Right forelimb (tissue), 1 donor: ENCODE data around the gene WFIKKN2.

Experiments
- DNase-seq: peaks from one replicate; pipeline ENCODE4 v3.0.0-alpha.2; 2018

WFIKKN2 gene

DNA sequence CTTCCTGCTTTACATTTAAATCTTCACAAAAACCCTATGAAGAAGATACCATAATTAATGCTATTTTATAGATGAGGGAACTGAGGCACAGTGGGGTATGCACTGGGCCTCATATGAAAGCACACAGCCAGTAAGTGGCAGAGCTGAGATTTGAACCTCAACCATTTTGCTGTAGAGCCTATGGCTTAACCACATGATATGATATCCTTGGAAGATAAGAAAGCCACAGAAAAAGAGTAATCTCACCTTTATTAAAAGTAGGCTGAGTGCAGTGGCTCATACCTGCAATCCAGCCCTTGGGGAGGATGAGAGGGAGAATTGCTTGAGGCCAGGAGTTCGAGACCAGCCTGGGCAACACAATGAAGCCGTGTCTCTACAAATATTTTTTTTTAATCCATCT is 45.8 kb downstream of the WFIKKN2 start:
- no peak for DNase-seq

DNA sequence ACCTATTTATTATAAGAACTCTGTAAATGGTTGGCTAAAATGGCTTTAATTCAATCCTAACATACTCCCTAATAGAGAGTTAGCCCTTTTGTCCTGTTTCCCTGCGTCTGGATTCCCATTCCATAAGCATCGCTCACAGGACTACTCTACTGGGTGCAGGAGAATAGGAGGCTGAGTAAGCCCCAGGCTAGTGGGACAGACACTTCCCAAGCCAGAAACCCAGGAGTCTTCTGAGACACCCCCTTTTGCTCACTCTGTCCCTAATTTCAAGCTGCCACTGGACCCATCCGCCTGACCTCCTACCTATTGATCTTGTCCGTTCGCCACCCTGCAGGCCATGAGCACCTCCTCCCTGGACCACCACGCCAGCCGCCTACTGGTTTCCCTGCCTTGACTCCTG is 47.5 kb downstream of the WFIKKN2 start:
- no peak for DNase-seq

- DNase-seq: no peak
Measured at GRCh38 chr17:50883850-50884438, 48.6 kb downstream of the WFIKKN2 start.

DNA sequence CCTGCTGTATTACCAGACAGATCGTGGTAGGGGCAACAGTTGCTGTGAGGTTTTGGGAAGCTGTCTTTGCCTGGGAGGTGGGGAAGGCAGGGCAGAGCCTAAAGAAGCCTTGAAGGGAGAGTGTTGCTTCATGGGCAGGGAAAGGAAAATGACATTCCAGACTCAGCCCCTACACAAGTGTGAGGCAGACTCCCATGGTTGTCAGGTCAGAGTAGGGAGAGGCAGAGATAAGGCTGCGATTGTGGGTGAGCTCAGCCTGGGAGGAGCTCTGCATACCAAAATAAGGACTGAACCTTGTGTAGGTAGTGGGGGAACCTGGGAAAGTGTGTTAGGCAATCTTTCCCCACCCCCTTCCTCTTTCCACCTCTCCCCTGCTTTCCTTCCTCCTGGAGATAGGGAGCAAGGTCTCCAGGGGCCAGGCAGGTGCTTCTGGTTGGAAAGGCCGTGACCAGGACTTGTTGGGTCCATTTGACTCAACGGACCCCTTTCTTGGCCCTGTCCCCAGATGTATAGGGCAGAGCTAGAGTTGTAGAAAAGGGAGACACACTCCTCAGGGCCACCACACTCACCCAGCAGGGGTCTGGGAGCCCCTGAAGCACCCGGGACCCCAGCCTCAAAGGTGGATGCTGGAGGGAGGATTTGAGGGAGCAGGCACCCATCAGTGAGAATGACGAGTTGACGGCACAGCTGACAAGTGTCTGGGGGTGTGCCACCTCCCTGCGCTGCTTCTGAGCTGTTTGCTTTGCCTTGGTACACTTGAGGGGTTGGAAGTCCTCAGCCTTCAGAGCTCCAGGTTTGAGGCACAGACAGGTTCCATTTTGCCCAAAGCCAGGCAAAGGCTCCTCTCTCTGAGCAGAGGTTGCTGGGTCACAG is 49.3 kb downstream of the WFIKKN2 start:
- no peak for DNase-seq

DNA sequence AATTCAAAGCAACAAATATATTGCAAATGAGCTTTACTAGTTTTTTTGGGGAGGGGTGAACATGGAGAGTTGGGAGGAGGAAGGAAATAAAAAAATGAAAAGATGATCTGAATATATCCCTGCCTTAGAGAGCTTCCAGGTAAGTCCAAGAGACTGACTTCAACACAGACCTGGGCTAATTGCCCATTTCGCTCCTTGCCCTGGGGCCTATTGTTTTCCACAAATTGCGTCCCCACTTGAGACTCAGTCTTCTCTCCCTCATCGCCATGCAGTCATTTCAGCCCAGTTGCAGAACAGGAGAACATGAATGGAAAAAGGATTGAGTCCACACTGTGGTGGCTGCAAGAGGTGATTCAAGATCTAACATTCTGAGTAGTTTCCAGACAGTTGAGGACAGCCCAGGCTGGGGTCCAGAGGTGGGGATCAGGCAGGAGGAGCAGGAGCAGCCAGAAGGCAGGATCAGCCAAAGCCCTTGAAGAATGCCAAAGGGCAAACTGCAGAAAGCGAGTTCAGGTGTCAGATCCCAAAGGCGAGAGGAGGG is 52.4 kb downstream of the WFIKKN2 start:
- DNase-seq: no peak

DNA sequence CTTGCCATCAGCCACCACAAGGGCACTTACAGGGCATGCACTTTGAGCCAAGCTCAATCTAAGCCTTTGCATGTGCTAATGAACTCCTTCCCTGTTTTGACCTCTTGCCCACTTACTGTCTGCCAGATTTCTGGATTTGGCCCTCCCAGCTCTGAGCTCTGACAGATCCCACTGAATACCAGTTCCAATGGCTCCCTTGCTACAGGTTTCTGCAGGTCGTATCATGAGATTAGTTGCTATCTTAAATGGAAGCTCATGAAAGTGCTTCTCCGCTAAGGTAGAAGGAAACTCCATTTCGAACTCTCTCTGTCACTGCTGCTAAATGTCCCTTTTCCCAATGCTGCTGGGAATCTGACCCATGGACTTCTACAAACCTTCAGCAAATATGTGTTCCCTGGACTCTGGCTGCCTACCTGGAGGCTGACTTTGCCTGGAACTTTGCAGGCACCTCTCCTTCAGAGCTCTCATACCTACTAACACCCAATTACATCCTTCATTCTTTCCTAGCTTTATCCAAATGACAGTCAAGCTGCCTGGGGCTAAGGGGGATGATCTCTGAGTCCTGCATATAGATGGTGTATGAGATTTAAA is 54.2 kb downstream of the WFIKKN2 start:
- no peak for DNase-seq

GRCh38 chr17:50890675-50891516 is 55.5 kb downstream of the WFIKKN2 start:
- no peak for DNase-seq

DNA sequence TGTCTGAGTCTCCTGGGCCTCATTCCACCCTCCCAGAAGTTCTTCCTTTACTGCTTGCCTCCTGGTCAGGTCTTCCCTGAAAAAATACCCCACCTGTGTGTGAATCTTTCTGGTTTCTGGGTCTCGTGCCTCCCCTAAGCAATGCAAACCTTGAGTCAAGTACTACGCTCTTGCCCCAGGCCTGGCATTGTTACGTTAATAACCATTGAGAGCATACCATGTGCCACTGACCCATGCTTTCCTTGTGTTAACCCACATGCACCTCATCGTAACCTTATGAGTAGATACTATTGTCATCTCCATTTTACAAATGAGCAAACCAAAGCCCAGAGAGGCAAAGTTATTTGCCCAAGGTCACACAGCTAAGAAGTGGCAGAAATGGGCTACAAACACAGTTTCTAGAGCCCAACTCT is 56.2 kb downstream of the WFIKKN2 start:
- DNase-seq: no peak
